Neural cell (in vitro differentiated cells): ENCODE measurements around the gene WASF1. TPM values are rescaled to one million over a fixed set of nuclear protein-coding genes. Genes with fewer than 3 reads are reported as not detected.

Experiments used
- H2AFZ ChIP-seq: fragments of 200-600, 300-800 bp; sonication (generic), shearing (Covaris generic); 2 replicates; pipeline ENCODE4 v1.6.0; 2014; ENCODE audit warnings: low read depth, mild to moderate bottlenecking, antibody characterized with exemption, low read length, moderate library complexity
- H3F3A ChIP-seq: fragments of 200-600 bp; shearing (Covaris generic); 2 replicates; pipeline ENCODE4 v1.6.1; 2016; ENCODE audit warnings: mild to moderate bottlenecking, moderate library complexity, mixed read lengths, antibody characterized with exemption, low read length; ENCODE audit not compliant: insufficient read depth, poor library complexity, severe bottlenecking
- H3K27ac ChIP-seq: fragments of 200-600, 300-800 bp; sonication (generic), shearing (Covaris generic); 2 replicates; pipeline ENCODE4 v1.5.1; 2014; ENCODE audit warnings: mild to moderate bottlenecking, low read length, moderate library complexity
- H3K27me3 ChIP-seq: fragments of 300-800, 200-600 bp; sonication (generic), shearing (Covaris generic); 2 replicates; pipeline ENCODE4 v1.6.0; 2014; ENCODE audit warnings: mild to moderate bottlenecking, low read depth, low read length, moderate library complexity; ENCODE audit not compliant: insufficient read depth
- H3K36me3 ChIP-seq: fragments of 300-800, 200-600 bp; sonication (generic), shearing (Covaris generic); 2 replicates; pipeline ENCODE4 v1.5.1; 2014; ENCODE audit warnings: mild to moderate bottlenecking, antibody characterized with exemption, low read length, moderate library complexity; ENCODE audit not compliant: insufficient read depth
- H3K4me2 ChIP-seq: fragments of 300-800, 200-600 bp; sonication (generic), shearing (Covaris generic); 2 replicates; pipeline ENCODE4 v1.6.0; 2014; ENCODE audit warnings: mild to moderate bottlenecking, low read length
- H3K4me3 ChIP-seq: fragments of 300-800, 200-600 bp; sonication (generic), shearing (Covaris generic); 2 replicates; pipeline ENCODE4 v1.5.1; 2014; ENCODE audit warnings: mild to moderate bottlenecking, low read length, moderate library complexity
- H3K79me2 ChIP-seq: fragments of 200-600 bp; shearing (Covaris generic); replicated peaks from 2 replicates; pipeline ENCODE4 v1.6.0; 2014; ENCODE audit warnings: mild to moderate bottlenecking, low read length, moderate library complexity; ENCODE audit not compliant: insufficient read depth
- H3K9ac ChIP-seq: fragments of 300-800, 200-600 bp; sonication (generic), shearing (Covaris generic); 2 replicates; pipeline ENCODE4 v1.6.1; 2016; ENCODE audit warnings: mild to moderate bottlenecking, low read length, mixed read lengths
- H3K9me2 ChIP-seq: fragments of 200-600 bp; shearing (Covaris generic); 2 replicates; pipeline ENCODE4 v1.6.1; 2016; ENCODE audit warnings: mild to moderate bottlenecking, low read length, mixed read lengths; ENCODE audit not compliant: insufficient read depth
- H3K9me3 ChIP-seq: fragments of 200-600, 300-800 bp; sonication (generic), shearing (Covaris generic); 2 replicates; pipeline ENCODE4 v1.6.1; 2016; ENCODE audit warnings: mild to moderate bottlenecking, mixed run types, low read length, moderate library complexity, mixed read lengths
- H4K20me1 ChIP-seq: fragments of 200-600 bp; shearing (Covaris generic); 2 replicates; pipeline ENCODE4 v1.6.1; 2016; ENCODE audit warnings: mild to moderate bottlenecking, mixed run types; ENCODE audit not compliant: insufficient read depth
- EP300 ChIP-seq: fragments of 450-650 bp; conservative IDR thresholded peaks from 2 replicates; pipeline ENCODE4 v1.6.1; 2014; ENCODE audit warnings: antibody characterized with exemption, mild to moderate bottlenecking, moderate library complexity; ENCODE audit not compliant: poor library complexity, severe bottlenecking
- EZH2 ChIP-seq: fragments of 200-600, 300-800 bp; shearing (Covaris generic), sonication (generic); IDR thresholded peaks from 2 replicates; pipeline ENCODE4 v1.6.1; 2014; ENCODE audit warnings: antibody characterized with exemption, low read length, borderline replicate concordance, mild to moderate bottlenecking; ENCODE audit not compliant: insufficient read depth, poor library complexity, severe bottlenecking
- MXI1 ChIP-seq: fragments of 450-650 bp; conservative IDR thresholded peaks from 2 replicates; pipeline ENCODE4 v1.6.1; 2014; ENCODE audit warnings: antibody characterized with exemption, mild to moderate bottlenecking; ENCODE audit not compliant: poor library complexity, severe bottlenecking
- POLR2AphosphoS5 ChIP-seq: IDR thresholded peaks from 2 replicates; pipeline ENCODE4 v1.6.1; 2012
- RAD21 ChIP-seq: fragments of 450-650 bp; conservative IDR thresholded peaks from 2 replicates; pipeline ENCODE4 v1.6.1; 2014; ENCODE audit warnings: antibody characterized with exemption, mild to moderate bottlenecking, moderate library complexity
- SMC3 ChIP-seq: fragments of 450-650 bp; conservative IDR thresholded peaks from 2 replicates; pipeline ENCODE4 v1.6.1; 2014; ENCODE audit warnings: antibody characterized with exemption, mild to moderate bottlenecking, moderate library complexity; ENCODE audit not compliant: poor library complexity
- TAF1 ChIP-seq: IDR thresholded peaks from 2 replicates; pipeline ENCODE4 v1.6.1; 2012; ENCODE audit warnings: low read depth
- polyA plus RNA-seq: library from polyadenylated mRNA; depleted of rRNA; stranded (reverse); fragments of >200 nt; gene quantifications from 2 replicates; pipeline ENCODE4 v1.2.3, GENCODE V29; 2014
- TF ChIP-seq, protein P1 (sequence below): fragments of 450-650 bp; IDR thresholded peaks from 2 replicates; pipeline ENCODE4 v1.5.1; 2014; ENCODE audit warnings: antibody characterized with exemption, mild to moderate bottlenecking, moderate library complexity; ENCODE audit not compliant: poor library complexity, severe bottlenecking
- TF ChIP-seq, protein P2 (sequence below): IDR thresholded peaks from 2 replicates; pipeline ENCODE4 v1.6.1; 2012; ENCODE audit warnings: borderline replicate concordance

WASF1 gene
- polyA plus RNA-seq, 1 donor from 2014 or later, result 89.7 TPM

GRCh38 chr6:110116258-110116657 lies 63.2 kb downstream of the WASF1 start:
- TF ChIP-seq MXI1 (no peak), TAF1 (no peak), SMC3 (no peak), EZH2 (no peak), EP300 (no peak), POLR2AphosphoS5 (no peak), RAD21 (no peak)
- TF ChIP-seq, protein P1, sequence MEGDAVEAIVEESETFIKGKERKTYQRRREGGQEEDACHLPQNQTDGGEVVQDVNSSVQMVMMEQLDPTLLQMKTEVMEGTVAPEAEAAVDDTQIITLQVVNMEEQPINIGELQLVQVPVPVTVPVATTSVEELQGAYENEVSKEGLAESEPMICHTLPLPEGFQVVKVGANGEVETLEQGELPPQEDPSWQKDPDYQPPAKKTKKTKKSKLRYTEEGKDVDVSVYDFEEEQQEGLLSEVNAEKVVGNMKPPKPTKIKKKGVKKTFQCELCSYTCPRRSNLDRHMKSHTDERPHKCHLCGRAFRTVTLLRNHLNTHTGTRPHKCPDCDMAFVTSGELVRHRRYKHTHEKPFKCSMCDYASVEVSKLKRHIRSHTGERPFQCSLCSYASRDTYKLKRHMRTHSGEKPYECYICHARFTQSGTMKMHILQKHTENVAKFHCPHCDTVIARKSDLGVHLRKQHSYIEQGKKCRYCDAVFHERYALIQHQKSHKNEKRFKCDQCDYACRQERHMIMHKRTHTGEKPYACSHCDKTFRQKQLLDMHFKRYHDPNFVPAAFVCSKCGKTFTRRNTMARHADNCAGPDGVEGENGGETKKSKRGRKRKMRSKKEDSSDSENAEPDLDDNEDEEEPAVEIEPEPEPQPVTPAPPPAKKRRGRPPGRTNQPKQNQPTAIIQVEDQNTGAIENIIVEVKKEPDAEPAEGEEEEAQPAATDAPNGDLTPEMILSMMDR, result no peak
- TF ChIP-seq, protein P2, sequence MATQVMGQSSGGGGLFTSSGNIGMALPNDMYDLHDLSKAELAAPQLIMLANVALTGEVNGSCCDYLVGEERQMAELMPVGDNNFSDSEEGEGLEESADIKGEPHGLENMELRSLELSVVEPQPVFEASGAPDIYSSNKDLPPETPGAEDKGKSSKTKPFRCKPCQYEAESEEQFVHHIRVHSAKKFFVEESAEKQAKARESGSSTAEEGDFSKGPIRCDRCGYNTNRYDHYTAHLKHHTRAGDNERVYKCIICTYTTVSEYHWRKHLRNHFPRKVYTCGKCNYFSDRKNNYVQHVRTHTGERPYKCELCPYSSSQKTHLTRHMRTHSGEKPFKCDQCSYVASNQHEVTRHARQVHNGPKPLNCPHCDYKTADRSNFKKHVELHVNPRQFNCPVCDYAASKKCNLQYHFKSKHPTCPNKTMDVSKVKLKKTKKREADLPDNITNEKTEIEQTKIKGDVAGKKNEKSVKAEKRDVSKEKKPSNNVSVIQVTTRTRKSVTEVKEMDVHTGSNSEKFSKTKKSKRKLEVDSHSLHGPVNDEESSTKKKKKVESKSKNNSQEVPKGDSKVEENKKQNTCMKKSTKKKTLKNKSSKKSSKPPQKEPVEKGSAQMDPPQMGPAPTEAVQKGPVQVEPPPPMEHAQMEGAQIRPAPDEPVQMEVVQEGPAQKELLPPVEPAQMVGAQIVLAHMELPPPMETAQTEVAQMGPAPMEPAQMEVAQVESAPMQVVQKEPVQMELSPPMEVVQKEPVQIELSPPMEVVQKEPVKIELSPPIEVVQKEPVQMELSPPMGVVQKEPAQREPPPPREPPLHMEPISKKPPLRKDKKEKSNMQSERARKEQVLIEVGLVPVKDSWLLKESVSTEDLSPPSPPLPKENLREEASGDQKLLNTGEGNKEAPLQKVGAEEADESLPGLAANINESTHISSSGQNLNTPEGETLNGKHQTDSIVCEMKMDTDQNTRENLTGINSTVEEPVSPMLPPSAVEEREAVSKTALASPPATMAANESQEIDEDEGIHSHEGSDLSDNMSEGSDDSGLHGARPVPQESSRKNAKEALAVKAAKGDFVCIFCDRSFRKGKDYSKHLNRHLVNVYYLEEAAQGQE, result no peak
- no peak overlapping the region for H3K27ac ChIP-seq
- H3K36me3 ChIP-seq, result no peaks in the 10 kb centered on the region
- no peaks in the 10 kb centered on the region for H3K27me3 ChIP-seq
- no peak overlapping the region for H3K9ac ChIP-seq
- no peak overlapping the region for H2AFZ ChIP-seq
- no peaks in the 10 kb centered on the region for H4K20me1 ChIP-seq
- no peaks in the 10 kb centered on the region for H3K9me3 ChIP-seq
- no peak overlapping the region for H3K4me2 ChIP-seq
- no peaks in the 10 kb centered on the region for H3K79me2 ChIP-seq
- H3F3A ChIP-seq, result peaks cover 4% of the 10 kb centered on the region
- H3K4me3 ChIP-seq, result no peak overlapping the region
- H3K9me2 ChIP-seq, result no peaks in the 10 kb centered on the region

- Histone ChIP-seq H3K9me2 (no peaks in the 10 kb centered on the region), H3K79me2 (no peaks in the 10 kb centered on the region), H3K4me3 (no peak overlapping the region), H3F3A (peaks cover 4% of the 10 kb centered on the region), H3K4me2 (no peak overlapping the region), H3K27ac (no peak overlapping the region), H3K27me3 (no peaks in the 10 kb centered on the region), H2AFZ (no peak overlapping the region), H4K20me1 (no peaks in the 10 kb centered on the region), H3K9me3 (no peaks in the 10 kb centered on the region), H3K9ac (no peak overlapping the region), H3K36me3 (no peaks in the 10 kb centered on the region)
- TF ChIP-seq RAD21 (no peak), EP300 (no peak), TAF1 (no peak), MXI1 (no peak)
- TF ChIP-seq, protein P2, result no peak
- TF ChIP-seq, protein P1, result no peak
These were observed 65.5 kb downstream of the WASF1 start for GRCh38 chr6:110114004-110114403.
